ENCODE results near the gene TMEM250. TPM values are rescaled to one million over a fixed set of nuclear protein-coding genes. Genes with fewer than 3 reads are reported as not detected.

Gene TMEM250
- total and polyA plus RNA-seq, 10 donors, result 10.7 to 31.3 (median 25.8) TPM

GRCh38 chr9:136149853-136150252 is 31.2 kb upstream of the TMEM250 start:
- WGBS, 5 donors, result 80 to 94% (median 88%) methylated on average over 4 to 9 of the region's 9 CpGs
- TF ChIP-seq CTCF (IDR thresholded peaks at IDR 0.05 in 8 of 11, conservative IDR thresholded peaks at IDR 0.05 in 3 of 11) (no peak), POLR2A (IDR thresholded peaks at IDR 0.05) (no peak), POLR2AphosphoS5 (IDR thresholded peaks at IDR 0.05) (no peak)
- no peaks in the 10 kb centered on the region for H3K36me3 ChIP-seq
- H3K4me1 ChIP-seq, result no peaks in the 10 kb centered on the region
- intact Hi-C loops (cut with DNase I; ENCODE audit: low total_unique reads), result no loop called here
- H3K27me3 ChIP-seq (replicated peaks in 1 of 7), result peaks cover 0 to 46% (median 21%) of the 10 kb centered on the region in 7 donors
- no peak overlapping the region for H3K27ac ChIP-seq
- H3K4me3 ChIP-seq, result no peak overlapping the region
- DNase-seq, result no peak
- no peaks in the 10 kb centered on the region for H3K9me3 ChIP-seq

GRCh38 chr9:136149337-136149736 is 30.7 kb upstream of the TMEM250 start:
- no peaks in the 10 kb centered on the region for H3K9me3 ChIP-seq
- H3K27ac ChIP-seq, result no peak overlapping the region
- H3K36me3 ChIP-seq, result no peaks in the 10 kb centered on the region
- no peak for TF ChIP-seq POLR2A (IDR thresholded peaks at IDR 0.05)
- no peak for TF ChIP-seq POLR2AphosphoS5 (IDR thresholded peaks at IDR 0.05)
- no peak for TF ChIP-seq CTCF (IDR thresholded peaks at IDR 0.05 in 8 of 11, conservative IDR thresholded peaks at IDR 0.05 in 3 of 11)
- intact Hi-C loops (cut with DNase I; ENCODE audit: low total_unique reads), result no loop called here
- 77 to 90% (median 81%) methylated on average over 11 to 12 of the region's 12 CpGs for WGBS, 5 donors
- no peak for DNase-seq
- H3K4me1 ChIP-seq, result no peaks in the 10 kb centered on the region
- H3K27me3 ChIP-seq (replicated peaks in 1 of 7), result peaks cover 0 to 47% (median 26%) of the 10 kb centered on the region in 7 donors
- no peak overlapping the region for H3K4me3 ChIP-seq

GRCh38 chr9:136148766-136149165 is 30.1 kb upstream of the TMEM250 start:
- peaks cover 0 to 53% (median 32%) of the 10 kb centered on the region in 7 donors for H3K27me3 ChIP-seq (replicated peaks in 1 of 7)
- H3K9me3 ChIP-seq, result no peaks in the 10 kb centered on the region
- intact Hi-C loops (cut with DNase I; ENCODE audit: low total_unique reads), result no loop called here
- no peak overlapping the region for H3K4me3 ChIP-seq
- no peak for DNase-seq
- H3K36me3 ChIP-seq, result no peaks in the 10 kb centered on the region
- H3K4me1 ChIP-seq, result no peaks in the 10 kb centered on the region
- H3K27ac ChIP-seq, result no peak overlapping the region
- no peak for TF ChIP-seq CTCF (IDR thresholded peaks at IDR 0.05 in 8 of 11, conservative IDR thresholded peaks at IDR 0.05 in 3 of 11)
- TF ChIP-seq POLR2AphosphoS5 (IDR thresholded peaks at IDR 0.05), result no peak
- TF ChIP-seq POLR2A (IDR thresholded peaks at IDR 0.05), result no peak
- 87 to 95% (median 89%) methylated on average over 5 to 14 of the region's 14 CpGs for WGBS, 5 donors

GRCh38 chr9:136147890-136148714 is 29.4 kb upstream of the TMEM250 start:
- Histone ChIP-seq H3K27ac (no peak overlapping the region), H3K36me3 (no peaks in the 10 kb centered on the region), H3K27me3 (replicated peaks in 1 of 7) (peaks cover 0 to 60% (median 38%) of the 10 kb centered on the region in 7 donors), H3K4me1 (no peaks in the 10 kb centered on the region), H3K4me3 (no peak overlapping the region), H3K9me3 (no peaks in the 10 kb centered on the region)
- no peak for DNase-seq
- intact Hi-C loops (cut with DNase I; ENCODE audit: low total_unique reads), result no loop called here
- 35 to 41% (median 38%) methylated on average over 19 to 35 of the region's 35 CpGs for WGBS, 5 donors
- TF ChIP-seq POLR2A (IDR thresholded peaks at IDR 0.05), result no peak
- TF ChIP-seq POLR2AphosphoS5 (IDR thresholded peaks at IDR 0.05), result no peak
- TF ChIP-seq CTCF (IDR thresholded peaks at IDR 0.05 in 8 of 11, conservative IDR thresholded peaks at IDR 0.05 in 3 of 11), result no peak
